Nephron progenitor cell (in vitro differentiated cells): ENCODE measurements around the gene NAALADL1.
A peak's percentile ranks its signal among the peaks of the same experiment; 100 is the strongest.

ENCODE experiments used
- DNase-seq: peaks from one replicate; pipeline ENCODE4 v3.0.0; 2021
- H3K27ac Mint-ChIP-seq: 2 replicates; pipeline ENCODE4 v1.8.0; 2021; ENCODE audit warnings: mild to moderate bottlenecking, moderate library complexity, mixed read lengths
- H3K27me3 Mint-ChIP-seq: 2 replicates; pipeline ENCODE4 v1.8.0; 2021; ENCODE audit warnings: mild to moderate bottlenecking, low read depth, mixed read lengths; ENCODE audit not compliant: poor library complexity
- H3K36me3 Mint-ChIP-seq: 2 replicates; pipeline ENCODE4 v1.8.0; 2021; ENCODE audit warnings: low read depth, mixed read lengths
- H3K4me1 Mint-ChIP-seq: 2 replicates; pipeline ENCODE4 v1.8.0; 2021; ENCODE audit warnings: mixed read lengths
- H3K4me3 Mint-ChIP-seq: 2 replicates; pipeline ENCODE4 v1.8.0; 2021; ENCODE audit warnings: mild to moderate bottlenecking, moderate library complexity, mixed read lengths
- H3K9me3 Mint-ChIP-seq: 2 replicates; pipeline ENCODE4 v1.8.0; 2021; ENCODE audit warnings: mild to moderate bottlenecking, moderate library complexity, mixed read lengths
- CTCF ChIP-seq: fragments of 200-600 bp; sonication (generic); IDR thresholded peaks from 2 replicates; pipeline ENCODE4 v1.5.0; 2021; ENCODE audit warnings: antibody characterized with exemption

NAALADL1 gene

GRCh38 chr11:65043881-65044501 is 14.4 kb downstream of the NAALADL1 start:
- peak overlapping the region; percentile 85 for H3K27ac Mint-ChIP-seq
- no peak for DNase-seq
- no peak for TF ChIP-seq CTCF
- H3K27me3 Mint-ChIP-seq, result peaks cover 4% of the 10 kb centered on the region
- no peak overlapping the region for H3K4me3 Mint-ChIP-seq
- no peaks in the 10 kb centered on the region for H3K9me3 Mint-ChIP-seq
- peaks cover 12% of the 10 kb centered on the region for H3K36me3 Mint-ChIP-seq
- peaks cover 26% of the 10 kb centered on the region for H3K4me1 Mint-ChIP-seq

- no peak overlapping the region for H3K27ac Mint-ChIP-seq
- no peak for DNase-seq
- H3K9me3 Mint-ChIP-seq, result no peaks in the 10 kb centered on the region
- peaks cover 12% of the 10 kb centered on the region for H3K36me3 Mint-ChIP-seq
- TF ChIP-seq CTCF, result no peak
- H3K4me1 Mint-ChIP-seq, result peaks cover 26% of the 10 kb centered on the region
- H3K27me3 Mint-ChIP-seq, result no peaks in the 10 kb centered on the region
- H3K4me3 Mint-ChIP-seq, result peak overlapping the region; percentile 90
These were observed 15.5 kb downstream of the NAALADL1 start for GRCh38 chr11:65042891-65043290.

GRCh38 chr11:65040847-65041622 is 17.3 kb downstream of the NAALADL1 start, which contains the start of gene SAC3D1:
Gene SAC3D1 (plus strand): TSS chr11:65041210. CDS start chr11:65041293, 83 bp downstream.
- Mint-ChIP-seq H3K4me3 (peak within 1 kb of the TSS; percentile 90), H3K27ac (peak within 1 kb of the TSS; percentile 92), H3K4me1 (peaks cover 22% of the 10 kb centered on the region), H3K36me3 (peaks cover 12% of the 10 kb centered on the region), H3K27me3 (no peaks in the 10 kb centered on the region), H3K9me3 (no peaks in the 10 kb centered on the region)
- peak; percentile 86 for DNase-seq
- TF ChIP-seq CTCF, result no peak

GRCh38 chr11:65040520-65040846 is 17.9 kb downstream of the NAALADL1 start:
- TF ChIP-seq CTCF, result no peak
- H3K4me3 Mint-ChIP-seq, result peak overlapping the region; percentile 87
- peak overlapping the region; percentile 92 for H3K27ac Mint-ChIP-seq
- H3K9me3 Mint-ChIP-seq, result no peaks in the 10 kb centered on the region
- H3K36me3 Mint-ChIP-seq, result peaks cover 12% of the 10 kb centered on the region
- DNase-seq, result no peak
- H3K4me1 Mint-ChIP-seq, result peaks cover 22% of the 10 kb centered on the region
- H3K27me3 Mint-ChIP-seq, result no peaks in the 10 kb centered on the region

GRCh38 chr11:65036931-65037330 is 21.4 kb downstream of the NAALADL1 start:
- H3K27me3 Mint-ChIP-seq, result no peaks in the 10 kb centered on the region
- H3K27ac Mint-ChIP-seq, result no peak overlapping the region
- no peak for DNase-seq
- peaks cover 4% of the 10 kb centered on the region for H3K4me1 Mint-ChIP-seq
- no peaks in the 10 kb centered on the region for H3K36me3 Mint-ChIP-seq
- no peak for TF ChIP-seq CTCF
- H3K4me3 Mint-ChIP-seq, result no peak overlapping the region
- H3K9me3 Mint-ChIP-seq, result no peaks in the 10 kb centered on the region
